ENCODE measurements around the gene PLA2G5.

GRCh38 chr1:20090119-20090518 lies 20.1 kb downstream of the PLA2G5 start:
- no peak for TF ChIP-seq ESRRG (CRISPR knock-in tag; IDR thresholded peaks at IDR 0.05)
- no peak for TF ChIP-seq CREB5 (CRISPR knock-in tag; IDR thresholded peaks at IDR 0.05; ENCODE audit: low read depth)
- TF ChIP-seq TOX (CRISPR knock-in tag; IDR thresholded peaks at IDR 0.05; ENCODE audit: borderline replicate concordance) = no peak
- no peak for TF ChIP-seq TCF4 (CRISPR knock-in tag; IDR thresholded peaks at IDR 0.05; ENCODE audit: borderline replicate concordance)
- no peak for TF ChIP-seq BACH2 (CRISPR knock-in tag; IDR thresholded peaks at IDR 0.05; ENCODE audit: borderline replicate concordance)
- TF ChIP-seq ZC3H10 (CRISPR knock-in tag; IDR thresholded peaks at IDR 0.05) = no peak
- TF ChIP-seq RARB (CRISPR knock-in tag; IDR thresholded peaks at IDR 0.05) = no peak
- TF ChIP-seq PPARA (CRISPR knock-in tag; IDR thresholded peaks at IDR 0.05; ENCODE audit: borderline replicate concordance) = no peak
- TF ChIP-seq CSRNP3 (CRISPR knock-in tag; IDR thresholded peaks at IDR 0.05) = no peak
- no peak for TF ChIP-seq ZNF565 (CRISPR knock-in tag; conservative IDR thresholded peaks at IDR 0.05; ENCODE audit: low read depth)
- TF ChIP-seq, protein P1, sequence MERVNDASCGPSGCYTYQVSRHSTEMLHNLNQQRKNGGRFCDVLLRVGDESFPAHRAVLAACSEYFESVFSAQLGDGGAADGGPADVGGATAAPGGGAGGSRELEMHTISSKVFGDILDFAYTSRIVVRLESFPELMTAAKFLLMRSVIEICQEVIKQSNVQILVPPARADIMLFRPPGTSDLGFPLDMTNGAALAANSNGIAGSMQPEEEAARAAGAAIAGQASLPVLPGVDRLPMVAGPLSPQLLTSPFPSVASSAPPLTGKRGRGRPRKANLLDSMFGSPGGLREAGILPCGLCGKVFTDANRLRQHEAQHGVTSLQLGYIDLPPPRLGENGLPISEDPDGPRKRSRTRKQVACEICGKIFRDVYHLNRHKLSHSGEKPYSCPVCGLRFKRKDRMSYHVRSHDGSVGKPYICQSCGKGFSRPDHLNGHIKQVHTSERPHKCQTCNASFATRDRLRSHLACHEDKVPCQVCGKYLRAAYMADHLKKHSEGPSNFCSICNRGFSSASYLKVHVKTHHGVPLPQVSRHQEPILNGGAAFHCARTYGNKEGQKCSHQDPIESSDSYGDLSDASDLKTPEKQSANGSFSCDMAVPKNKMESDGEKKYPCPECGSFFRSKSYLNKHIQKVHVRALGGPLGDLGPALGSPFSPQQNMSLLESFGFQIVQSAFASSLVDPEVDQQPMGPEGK (CRISPR knock-in tag; IDR thresholded peaks at IDR 0.05; ENCODE audit: borderline replicate concordance) = no peak
- no peak for TF ChIP-seq ZFP3 (CRISPR knock-in tag; IDR thresholded peaks at IDR 0.05)
- TF ChIP-seq ARNTL (CRISPR knock-in tag; IDR thresholded peaks at IDR 0.05; ENCODE audit: borderline replicate concordance, low read depth) = no peak
- TF ChIP-seq, protein P2, sequence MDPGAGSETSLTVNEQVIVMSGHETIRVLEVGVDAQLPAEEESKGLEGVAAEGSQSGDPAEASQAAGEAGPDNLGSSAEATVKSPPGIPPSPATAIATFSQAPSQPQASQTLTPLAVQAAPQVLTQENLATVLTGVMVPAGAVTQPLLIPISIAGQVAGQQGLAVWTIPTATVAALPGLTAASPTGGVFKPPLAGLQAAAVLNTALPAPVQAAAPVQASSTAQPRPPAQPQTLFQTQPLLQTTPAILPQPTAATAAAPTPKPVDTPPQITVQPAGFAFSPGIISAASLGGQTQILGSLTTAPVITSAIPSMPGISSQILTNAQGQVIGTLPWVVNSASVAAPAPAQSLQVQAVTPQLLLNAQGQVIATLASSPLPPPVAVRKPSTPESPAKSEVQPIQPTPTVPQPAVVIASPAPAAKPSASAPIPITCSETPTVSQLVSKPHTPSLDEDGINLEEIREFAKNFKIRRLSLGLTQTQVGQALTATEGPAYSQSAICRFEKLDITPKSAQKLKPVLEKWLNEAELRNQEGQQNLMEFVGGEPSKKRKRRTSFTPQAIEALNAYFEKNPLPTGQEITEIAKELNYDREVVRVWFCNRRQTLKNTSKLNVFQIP (CRISPR knock-in tag; IDR thresholded peaks at IDR 0.05; ENCODE audit: borderline replicate concordance, low read depth) = no peak
